ENCODE results near the gene FBXL20. TPM values are rescaled to one million over a fixed set of nuclear protein-coding genes. Genes with fewer than 3 reads are reported as not detected.

FBXL20 gene
- total RNA-seq, 1 donor from 2014 or later = 16.3 TPM

- no peaks in the 10 kb centered on the region for H3K36me3 ChIP-seq (ENCODE audit: control insufficient read depth, insufficient read depth, low read length)
- peaks cover 6% of the 10 kb centered on the region for H3K27me3 ChIP-seq (ENCODE audit: control insufficient read depth, insufficient read depth, low read length)
- TF ChIP-seq, protein P1, sequence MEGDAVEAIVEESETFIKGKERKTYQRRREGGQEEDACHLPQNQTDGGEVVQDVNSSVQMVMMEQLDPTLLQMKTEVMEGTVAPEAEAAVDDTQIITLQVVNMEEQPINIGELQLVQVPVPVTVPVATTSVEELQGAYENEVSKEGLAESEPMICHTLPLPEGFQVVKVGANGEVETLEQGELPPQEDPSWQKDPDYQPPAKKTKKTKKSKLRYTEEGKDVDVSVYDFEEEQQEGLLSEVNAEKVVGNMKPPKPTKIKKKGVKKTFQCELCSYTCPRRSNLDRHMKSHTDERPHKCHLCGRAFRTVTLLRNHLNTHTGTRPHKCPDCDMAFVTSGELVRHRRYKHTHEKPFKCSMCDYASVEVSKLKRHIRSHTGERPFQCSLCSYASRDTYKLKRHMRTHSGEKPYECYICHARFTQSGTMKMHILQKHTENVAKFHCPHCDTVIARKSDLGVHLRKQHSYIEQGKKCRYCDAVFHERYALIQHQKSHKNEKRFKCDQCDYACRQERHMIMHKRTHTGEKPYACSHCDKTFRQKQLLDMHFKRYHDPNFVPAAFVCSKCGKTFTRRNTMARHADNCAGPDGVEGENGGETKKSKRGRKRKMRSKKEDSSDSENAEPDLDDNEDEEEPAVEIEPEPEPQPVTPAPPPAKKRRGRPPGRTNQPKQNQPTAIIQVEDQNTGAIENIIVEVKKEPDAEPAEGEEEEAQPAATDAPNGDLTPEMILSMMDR (IDR thresholded peaks at IDR 0.05; ENCODE audit: insufficient read depth, low read length, poor library complexity, severe bottlenecking) = peak; percentile 83
- DNase-seq (ENCODE audit: low read depth) = no peak
- no peak overlapping the region for H3K4me3 ChIP-seq (ENCODE audit: low read depth, low read length)
Measured at GRCh38 chr17:39239640-39240314, 161.6 kb downstream of the FBXL20 start.

- Histone ChIP-seq H3K27me3 (ENCODE audit: control insufficient read depth, insufficient read depth, low read length) (peaks cover 3% of the 10 kb centered on the region), H3K4me3 (ENCODE audit: low read depth, low read length) (no peak overlapping the region), H3K36me3 (ENCODE audit: control insufficient read depth, insufficient read depth, low read length) (no peaks in the 10 kb centered on the region)
- TF ChIP-seq, protein P1 (IDR thresholded peaks at IDR 0.05; ENCODE audit: insufficient read depth, low read length, poor library complexity, severe bottlenecking) = no peak
- DNase-seq (ENCODE audit: low read depth) = peak; percentile 25
Measured at GRCh38 chr17:39238311-39238972, 163.0 kb downstream of the FBXL20 start.

GRCh38 chr17:39237586-39237985, 163.8 kb downstream of the FBXL20 start:
- no peak for DNase-seq (ENCODE audit: low read depth)
- H3K4me3 ChIP-seq (ENCODE audit: low read depth, low read length) = no peak overlapping the region
- H3K36me3 ChIP-seq (ENCODE audit: control insufficient read depth, insufficient read depth, low read length) = no peaks in the 10 kb centered on the region
- H3K27me3 ChIP-seq (ENCODE audit: control insufficient read depth, insufficient read depth, low read length) = peaks cover 3% of the 10 kb centered on the region
- TF ChIP-seq, protein P1 (IDR thresholded peaks at IDR 0.05; ENCODE audit: insufficient read depth, low read length, poor library complexity, severe bottlenecking) = no peak

DNA sequence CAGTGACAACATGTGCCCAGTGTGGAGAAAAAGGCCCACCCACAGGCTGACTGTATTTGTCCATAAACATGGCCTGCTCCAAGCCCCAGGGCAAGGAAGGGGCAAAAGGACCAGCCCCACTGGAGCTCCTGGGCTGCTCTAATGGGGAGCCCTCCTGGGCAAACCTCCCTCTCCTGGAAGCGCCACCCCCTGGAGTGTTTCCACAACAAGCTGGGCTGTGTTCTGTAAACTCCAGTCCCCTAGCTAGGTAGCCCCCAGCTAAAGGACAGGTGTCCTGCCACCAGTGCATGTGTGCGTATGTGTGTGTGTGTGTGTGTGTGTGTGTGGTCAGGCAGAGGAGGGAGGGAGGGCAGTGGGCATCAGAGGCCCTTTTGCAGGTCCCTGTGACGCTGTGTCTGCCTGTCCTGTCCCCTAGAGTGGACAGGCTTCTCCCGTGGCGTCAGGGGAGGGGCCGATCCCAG, 164.4 kb downstream of the FBXL20 start:
- TF ChIP-seq, protein P1 (IDR thresholded peaks at IDR 0.05; ENCODE audit: insufficient read depth, low read length, poor library complexity, severe bottlenecking) = no peak
- Histone ChIP-seq H3K27me3 (ENCODE audit: control insufficient read depth, insufficient read depth, low read length) (peaks cover 8% of the 10 kb centered on the region), H3K4me3 (ENCODE audit: low read depth, low read length) (no peak overlapping the region), H3K36me3 (ENCODE audit: control insufficient read depth, insufficient read depth, low read length) (no peaks in the 10 kb centered on the region)
- DNase-seq (ENCODE audit: low read depth) = no peak

DNA sequence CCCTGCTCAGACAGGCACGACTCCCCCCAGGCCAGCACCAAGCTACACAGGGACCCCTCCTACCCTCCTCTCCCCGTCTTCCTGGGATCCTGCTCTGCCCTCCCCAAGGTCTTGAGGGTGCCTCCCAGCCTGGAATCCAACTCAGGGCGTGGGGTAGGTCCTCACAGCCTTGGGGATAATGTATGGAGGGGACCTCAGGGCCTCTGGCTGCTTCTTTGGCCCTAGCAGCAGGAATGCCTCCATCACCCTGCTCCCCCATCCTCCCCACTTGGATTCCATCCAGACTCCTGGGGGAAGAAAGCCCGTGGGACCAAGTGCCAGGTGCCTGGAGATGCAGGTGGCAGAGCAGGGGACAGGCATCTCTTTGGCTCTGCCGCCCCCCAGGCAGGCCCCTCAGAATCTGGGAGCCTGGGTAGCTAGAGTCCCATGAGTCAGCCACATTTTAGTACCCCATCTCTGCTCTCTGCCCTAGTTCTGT, 164.9 kb downstream of the FBXL20 start:
- H3K36me3 ChIP-seq (ENCODE audit: control insufficient read depth, insufficient read depth, low read length) = no peaks in the 10 kb centered on the region
- TF ChIP-seq, protein P1 (IDR thresholded peaks at IDR 0.05; ENCODE audit: insufficient read depth, low read length, poor library complexity, severe bottlenecking) = no peak
- no peak overlapping the region for H3K4me3 ChIP-seq (ENCODE audit: low read depth, low read length)
- DNase-seq (ENCODE audit: low read depth) = no peak
- H3K27me3 ChIP-seq (ENCODE audit: control insufficient read depth, insufficient read depth, low read length) = peaks cover 13% of the 10 kb centered on the region

All from kidney epithelial cell (primary cell).